Hypothalamus (tissue), 51 donors: ENCODE measurements around the gene DNAJC28.
"Not testable (repeated sequence)": the region's sequence is repeated elsewhere in the genome, so short reads cannot be mapped to it uniquely, and the experiment has no call there.

Experiments used
- DNase-seq, 51 donors: peaks; one replicate each; lab custom pipeline; 2025; lab: John Stamatoyannopoulos, UW

DNAJC28 gene, protein sequence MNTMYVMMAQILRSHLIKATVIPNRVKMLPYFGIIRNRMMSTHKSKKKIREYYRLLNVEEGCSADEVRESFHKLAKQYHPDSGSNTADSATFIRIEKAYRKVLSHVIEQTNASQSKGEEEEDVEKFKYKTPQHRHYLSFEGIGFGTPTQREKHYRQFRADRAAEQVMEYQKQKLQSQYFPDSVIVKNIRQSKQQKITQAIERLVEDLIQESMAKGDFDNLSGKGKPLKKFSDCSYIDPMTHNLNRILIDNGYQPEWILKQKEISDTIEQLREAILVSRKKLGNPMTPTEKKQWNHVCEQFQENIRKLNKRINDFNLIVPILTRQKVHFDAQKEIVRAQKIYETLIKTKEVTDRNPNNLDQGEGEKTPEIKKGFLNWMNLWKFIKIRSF

DNA sequence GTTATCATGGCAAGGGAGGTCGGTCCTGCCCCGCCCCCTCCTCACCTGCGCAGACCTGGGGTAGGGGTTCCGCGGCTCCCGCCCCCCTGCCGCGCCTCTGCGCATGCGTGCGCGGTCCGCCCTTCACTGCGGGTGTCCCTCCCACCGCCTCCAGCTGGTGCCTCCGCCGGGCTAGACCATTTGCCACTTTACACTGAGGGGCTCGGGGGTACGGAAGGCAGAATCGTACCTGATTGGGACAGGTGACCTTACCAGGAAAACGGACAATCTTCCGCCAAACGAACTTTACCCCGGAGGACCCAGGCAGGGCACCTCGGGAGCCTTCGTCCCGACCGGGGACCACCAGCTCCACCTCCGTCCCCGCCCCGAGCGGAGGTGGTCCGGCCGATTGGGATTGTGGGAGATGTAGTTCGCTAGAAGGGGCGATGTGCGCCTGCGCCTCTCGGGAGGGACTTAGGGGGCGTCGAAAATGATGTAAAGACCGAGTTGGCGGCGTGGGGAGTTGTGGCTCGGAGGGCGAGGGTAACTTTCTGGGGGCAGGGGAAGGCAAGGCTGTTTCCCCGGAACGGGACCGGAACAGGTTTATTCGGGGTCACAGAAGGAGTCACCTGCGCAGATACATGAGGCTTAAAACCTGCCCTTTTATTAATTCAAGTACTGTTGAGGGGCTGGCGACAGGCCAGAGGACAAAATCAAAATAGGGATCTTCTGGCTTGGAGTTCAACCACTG lies at the start of gene DNAJC28:
TSS of gene DNAJC28 (minus strand) at position 344 of the 730 bp plus-strand sequence. CDS start 2,323 bp downstream, outside the sequence.
- DNase-seq: peak; percentile 68 to 99 (median 90)

DNA sequence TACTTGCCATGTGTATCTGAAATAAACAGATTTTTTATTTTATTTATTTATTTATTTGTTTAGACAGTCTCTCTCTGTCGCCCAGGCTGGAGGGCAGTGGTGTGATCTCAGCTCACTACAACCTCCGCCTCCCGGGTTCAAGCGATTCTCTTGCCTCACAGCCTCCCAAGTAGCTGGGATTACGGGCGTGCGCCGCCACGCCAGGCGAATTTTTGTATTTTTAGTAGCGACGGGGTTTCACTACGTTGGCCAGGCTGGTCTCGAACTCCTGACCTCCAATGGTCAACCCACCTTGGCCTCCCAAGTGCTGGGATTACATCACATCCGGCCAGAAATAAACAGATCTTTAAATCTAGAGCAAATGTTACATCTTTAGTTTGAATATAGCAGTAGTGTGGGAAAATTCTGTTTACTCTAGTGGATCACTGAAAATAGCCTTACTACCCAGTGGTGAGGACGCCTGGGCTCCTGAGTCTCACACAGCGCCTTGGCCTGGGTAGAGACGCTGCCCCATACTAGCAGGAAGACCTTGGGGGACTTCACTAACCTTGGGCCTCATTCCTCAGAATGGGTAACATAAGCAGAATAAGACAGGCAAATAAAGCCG lies 49.7 kb upstream of the DNAJC28 start:
- peak in 2 of 51 donors; percentile 1 to 2 for DNase-seq

GRCh38 chr21:33540711-33541104 lies 49.2 kb upstream of the DNAJC28 start:
- no peak for DNase-seq

- DNase-seq: no peak
These were observed 48.1 kb upstream of the DNAJC28 start for GRCh38 chr21:33539616-33540015.

- no peak for DNase-seq
These were observed 45.7 kb upstream of the DNAJC28 start for GRCh38 chr21:33537212-33537611.

DNA sequence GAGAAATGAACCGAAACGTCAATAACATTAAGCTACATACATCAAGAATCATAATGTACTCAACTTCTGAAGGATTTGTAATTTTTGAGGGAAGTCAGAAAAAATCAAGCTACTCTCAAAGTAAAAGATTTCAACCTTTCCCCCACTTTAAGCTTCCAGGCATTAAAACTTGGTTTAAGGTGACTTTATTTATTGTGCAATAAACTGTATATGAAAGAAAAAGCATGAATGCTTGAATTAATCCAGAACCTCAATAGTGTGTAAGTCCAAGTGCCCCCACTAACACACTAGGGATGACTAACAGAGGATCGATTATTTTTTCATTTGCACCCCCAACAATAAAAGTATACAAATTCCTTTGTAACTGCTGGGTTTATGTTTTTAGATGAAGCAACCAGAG lies 39.5 kb upstream of the DNAJC28 start:
- no peak for DNase-seq

DNA sequence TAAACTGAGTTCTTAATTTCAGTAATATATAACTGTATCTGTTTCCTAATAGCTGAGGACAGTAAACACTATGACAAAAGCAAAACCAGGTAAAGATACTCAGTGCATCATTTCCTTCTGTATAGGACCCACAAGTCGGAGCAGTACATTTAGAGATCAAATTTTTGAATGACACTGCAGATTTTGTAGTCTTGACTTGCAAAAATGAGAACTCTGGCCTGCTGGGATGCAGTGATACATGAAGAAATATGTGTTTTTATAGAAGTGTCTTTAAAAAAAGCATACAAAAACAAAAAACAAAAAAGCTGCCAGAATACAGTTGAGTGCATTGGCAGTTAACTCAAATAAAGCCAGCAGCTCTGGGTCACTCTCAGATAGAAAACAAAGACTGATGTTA lies 31.4 kb upstream of the DNAJC28 start:
- DNase-seq: no peak

DNA sequence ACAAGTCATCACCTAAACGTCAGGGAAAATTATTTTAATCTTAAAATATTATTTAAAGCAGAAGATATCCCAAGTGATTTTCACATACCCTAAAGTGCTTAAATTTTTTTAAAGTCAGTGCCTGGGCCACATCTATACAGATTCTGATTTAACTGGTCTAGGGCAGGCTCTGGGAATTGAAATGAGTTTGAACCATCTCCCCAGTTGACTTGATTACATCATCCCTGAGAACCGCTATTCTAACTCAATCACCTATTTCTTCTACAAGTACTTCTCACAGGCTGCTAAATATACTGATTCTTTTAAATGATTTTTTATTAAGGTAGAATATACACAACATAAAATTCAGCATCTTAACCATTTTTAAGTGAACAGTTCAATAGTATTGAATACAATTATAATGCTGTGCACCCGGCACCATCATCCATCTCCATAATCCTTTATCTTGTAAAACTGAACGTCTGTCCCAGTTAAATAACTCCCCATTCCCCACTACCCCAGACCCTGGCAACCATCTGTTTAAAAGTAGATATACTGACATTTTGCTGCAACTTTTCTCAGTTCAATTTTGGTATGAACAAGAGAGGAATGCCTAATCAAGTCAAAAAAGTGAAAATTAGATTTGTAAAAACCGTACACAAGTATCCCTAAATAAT lies 30.9 kb upstream of the DNAJC28 start:
- no peak for DNase-seq

- no peak for DNase-seq
These were observed 27.4 kb upstream of the DNAJC28 start for GRCh38 chr21:33518899-33519298.

GRCh38 chr21:33514229-33514628 lies 22.7 kb upstream of the DNAJC28 start:
- DNase-seq: no peak

DNA sequence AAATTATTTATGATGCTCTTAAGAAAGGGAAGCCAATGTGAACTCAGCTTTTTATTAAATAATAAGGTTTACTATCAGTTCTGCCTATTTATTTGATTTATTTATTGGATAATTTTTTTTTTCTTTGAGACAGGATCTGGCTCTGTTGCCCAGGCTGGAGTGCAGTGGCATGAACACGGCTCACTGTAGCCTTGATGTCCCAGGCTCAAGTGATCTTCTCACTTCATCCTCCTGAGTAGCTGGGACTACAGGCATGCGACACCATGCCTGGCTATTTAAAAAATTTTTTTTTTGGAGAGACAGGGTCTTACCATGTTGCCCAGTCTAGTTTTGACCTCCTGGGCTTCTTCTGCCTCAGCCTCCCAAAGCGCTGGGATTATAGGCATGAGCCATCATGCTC lies 21.0 kb upstream of the DNAJC28 start:
- no peak for DNase-seq

DNA sequence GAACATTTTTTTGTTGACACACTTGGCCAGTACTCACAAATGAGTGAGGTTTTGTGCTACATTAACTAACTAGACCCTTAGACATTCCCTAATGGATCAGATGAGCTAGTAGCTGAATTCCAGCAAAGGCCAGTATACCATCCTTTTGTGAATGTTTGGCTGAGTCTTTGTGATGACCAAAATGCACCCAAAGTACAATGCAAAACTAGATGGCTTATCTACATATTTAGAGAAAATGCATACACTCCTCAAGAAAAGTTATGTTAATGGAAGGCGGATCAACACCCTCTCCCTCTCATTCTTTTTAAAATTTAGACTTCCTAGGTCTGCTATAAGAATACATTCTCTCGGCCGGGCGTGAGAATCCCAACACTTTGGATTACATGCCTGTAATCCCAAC lies 20.1 kb upstream of the DNAJC28 start:
- no peak for DNase-seq

DNA sequence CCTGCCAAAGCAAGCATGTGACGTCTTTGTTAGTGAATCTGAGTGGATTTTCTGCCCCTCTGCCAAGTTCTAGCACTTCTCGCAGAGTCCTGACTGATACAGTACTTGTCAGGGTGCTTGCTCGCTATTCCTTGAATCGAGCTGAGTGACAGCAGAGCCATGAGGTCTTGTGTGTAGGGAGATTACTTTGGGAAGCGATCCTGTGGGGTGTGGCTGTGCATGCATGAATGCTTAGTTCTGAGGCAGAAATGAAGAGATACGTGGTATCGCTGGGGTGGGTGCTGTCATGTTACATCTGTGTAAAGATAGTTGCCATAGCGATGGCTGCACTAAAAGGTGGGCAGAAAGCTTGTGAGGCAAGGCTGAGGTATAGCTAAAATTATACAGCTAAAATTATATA lies 19.3 kb upstream of the DNAJC28 start:
- peak in 3 of 51 donors; percentile 9 to 33 (median 13) for DNase-seq

GRCh38 chr21:33507003-33507402 lies 15.5 kb upstream of the DNAJC28 start:
- not testable (repeated sequence) for DNase-seq

DNA sequence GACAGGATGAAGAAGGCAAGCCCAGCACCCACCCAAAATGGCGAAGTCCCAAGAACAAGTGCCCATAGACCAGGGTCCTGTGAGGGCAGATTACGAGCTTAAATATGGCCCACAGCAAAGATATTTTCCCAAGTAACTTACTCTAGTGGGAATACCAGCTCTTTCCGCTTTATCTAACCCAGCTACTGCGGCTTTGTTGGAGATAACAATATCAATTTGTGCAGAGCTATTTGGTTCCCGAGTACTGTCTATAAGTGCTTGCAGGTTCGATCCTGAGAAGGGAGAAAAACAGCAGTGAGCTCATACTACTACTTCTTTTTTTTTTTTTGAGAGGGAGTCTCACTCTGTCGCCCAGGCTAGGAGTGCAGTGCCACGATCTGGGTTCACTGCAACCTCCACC lies 14.3 kb upstream of the DNAJC28 start:
- no peak for DNase-seq

GRCh38 chr21:33496345-33496744 lies 4.8 kb upstream of the DNAJC28 start:
- DNase-seq: no peak

- no peak for DNase-seq
These were observed 4.2 kb upstream of the DNAJC28 start for GRCh38 chr21:33495743-33496142.

DNA sequence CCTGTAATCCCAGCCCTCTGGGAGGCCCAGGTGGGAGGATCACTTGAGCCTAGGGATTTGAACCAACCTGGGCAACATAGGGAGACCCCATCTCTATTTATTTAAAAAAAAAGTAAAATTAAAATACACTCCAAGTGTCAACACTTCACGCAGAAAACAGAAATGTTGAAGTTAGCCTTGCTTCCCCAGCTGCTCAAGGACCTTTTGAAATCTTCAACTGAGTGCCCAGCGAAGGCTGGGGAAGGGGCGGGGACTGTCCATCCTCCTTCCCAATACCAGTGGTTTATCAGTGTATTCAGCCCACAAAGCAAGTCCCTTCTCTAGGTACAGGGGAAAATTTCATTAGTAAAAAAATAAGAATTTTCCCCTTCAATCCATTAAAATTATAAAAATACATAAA lies 2.2 kb upstream of the DNAJC28 start:
- DNase-seq: no peak

- no peak for DNase-seq
These were observed 1.1 kb upstream of the DNAJC28 start for GRCh38 chr21:33492571-33492970.

DNA sequence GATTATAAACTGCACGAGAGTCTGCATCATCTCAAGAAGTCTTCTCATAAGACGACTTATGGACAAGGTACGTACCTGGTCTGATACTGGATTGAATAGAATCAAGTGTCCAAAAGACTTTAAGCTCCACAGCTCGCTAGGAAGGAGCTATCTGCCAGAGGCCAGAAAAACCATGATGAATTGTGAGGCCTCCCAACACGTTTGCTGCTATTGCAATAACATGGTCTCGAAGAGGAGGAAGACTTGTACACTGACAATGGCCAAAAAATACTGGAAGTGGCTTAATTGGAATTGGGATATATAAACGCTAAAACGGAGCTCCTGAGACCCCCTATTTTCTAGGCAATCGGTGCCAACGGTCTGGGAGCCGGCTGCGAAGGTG lies 534 bp downstream of the DNAJC28 start:
- peak in 1 of 51 donors; percentile 27 for DNase-seq

GRCh38 chr21:33488936-33489335 lies 2.6 kb downstream of the DNAJC28 start:
- no peak for DNase-seq
